Measurements from ENCODE around the gene TRIM28.
"Not testable (repeated sequence)": the region's sequence is repeated elsewhere in the genome, so short reads cannot be mapped to it uniquely, and the experiment has no call there.

The TRIM28 gene

GRCh38 chr19:58562122-58563033 lies 18.5 kb downstream of the TRIM28 start:
- no peak for DNase-seq

- no peak for DNase-seq
Observed at GRCh38 chr19:58563034-58563573, 19.2 kb downstream of the TRIM28 start.

GRCh38 chr19:58563823-58564222 lies 20.0 kb downstream of the TRIM28 start:
- no peak for DNase-seq

GRCh38 chr19:58566989-58567388 lies 23.1 kb downstream of the TRIM28 start:
- no peak for DNase-seq

GRCh38 chr19:58568453-58569130 lies 24.7 kb downstream of the TRIM28 start:
- DNase-seq: no peak

- no peak for DNase-seq
Observed at GRCh38 chr19:58569191-58569942, 25.5 kb downstream of the TRIM28 start.

GRCh38 chr19:58569943-58570670 lies 26.2 kb downstream of the TRIM28 start:
- DNase-seq: no peak

- no peak for DNase-seq
Observed at GRCh38 chr19:58570770-58571574, 27.1 kb downstream of the TRIM28 start.

GRCh38 chr19:58571575-58571947 lies 27.7 kb downstream of the TRIM28 start:
- DNase-seq: no peak

- no peak for DNase-seq
Observed at GRCh38 chr19:58572026-58572817, 28.4 kb downstream of the TRIM28 start.

- DNase-seq: no peak
Observed at GRCh38 chr19:58572818-58573657, 29.2 kb downstream of the TRIM28 start, which contains the start of gene MZF1. Gene MZF1, minus strand, starts transcription at chr19:58573335. Its CDS starts 1,946 bp downstream, at chr19:58571389.

GRCh38 chr19:58573658-58574164 lies 29.8 kb downstream of the TRIM28 start:
- no peak for DNase-seq

- no peak for DNase-seq
Observed at GRCh38 chr19:58575183-58576041, 31.5 kb downstream of the TRIM28 start.

GRCh38 chr19:58577581-58577980 lies 33.7 kb downstream of the TRIM28 start:
- DNase-seq: not testable (repeated sequence)

- no peak for DNase-seq
Observed at GRCh38 chr19:58578012-58578925, 34.4 kb downstream of the TRIM28 start.

- no peak for DNase-seq
Observed at GRCh38 chr19:58579473-58580142, 35.7 kb downstream of the TRIM28 start.
